ENCODE measurements around the gene RAD51B. TPM values are rescaled to one million over a fixed set of nuclear protein-coding genes. Genes with fewer than 3 reads are reported as not detected.
A peak's percentile ranks its signal among the peaks of the same experiment; 100 is the strongest.

The RAD51B gene
- total RNA-seq, 4 donors from 2014 or later = 6.2 to 39.9 (median 12.9) TPM

GRCh38 chr14:68710776-68711175, 891.2 kb downstream of the RAD51B start:
- H3K27ac ChIP-seq = peak overlapping the region in 3 of 4 donors; percentile 57 to 82 (median 82)

GRCh38 chr14:68711561-68712309, 892.2 kb downstream of the RAD51B start:
- no peaks in the 10 kb centered on the region for H3K27me3 ChIP-seq
- H3K4me1 ChIP-seq = peaks cover 4 to 45% (median 15%) of the 10 kb centered on the region in 3 donors
- H3K4me3 ChIP-seq = no peak overlapping the region
- no peak for TF ChIP-seq CTCF (IDR thresholded peaks at IDR 0.05)
- no peak for TF ChIP-seq POLR2A (IDR thresholded peaks at IDR 0.05)
- no peaks in the 10 kb centered on the region for H3K36me3 ChIP-seq
- intact Hi-C loops (cut with DNase I) = loop anchor here (10.0 kb wide), 1 partner anchor 63 kb away; no protein-coding TSS in a partner anchor
- no peaks in the 10 kb centered on the region for H3K9me3 ChIP-seq
- peak overlapping the region; percentile 57 to 82 (median 70) for H3K27ac ChIP-seq
- 64 to 69% methylated on average over 8 to 9 of the region's 9 CpGs for WGBS, 2 donors
- no peak for DNase-seq

More at GRCh38 chr14:68710776-68711175, 891.2 kb downstream of the RAD51B start:
- peaks cover 5 to 55% (median 24%) of the 10 kb centered on the region in 3 donors for H3K4me1 ChIP-seq
- WGBS, 2 donors = 90 to 94% methylated on average over 5 to 6 of the region's 6 CpGs
- no peaks in the 10 kb centered on the region for H3K36me3 ChIP-seq
- no peak overlapping the region for H3K4me3 ChIP-seq
- no peak for TF ChIP-seq POLR2A (IDR thresholded peaks at IDR 0.05)
- no peak for TF ChIP-seq CTCF (IDR thresholded peaks at IDR 0.05)
- H3K9me3 ChIP-seq = no peaks in the 10 kb centered on the region
- no peak for DNase-seq
- intact Hi-C loops (cut with DNase I) = loop anchor here (10.0 kb wide), 1 partner anchor 64 kb away; no protein-coding TSS in a partner anchor
- no peaks in the 10 kb centered on the region for H3K27me3 ChIP-seq

GRCh38 chr14:68712703-68713370, 893.3 kb downstream of the RAD51B start:
- H3K9me3 ChIP-seq = no peaks in the 10 kb centered on the region

DNA sequence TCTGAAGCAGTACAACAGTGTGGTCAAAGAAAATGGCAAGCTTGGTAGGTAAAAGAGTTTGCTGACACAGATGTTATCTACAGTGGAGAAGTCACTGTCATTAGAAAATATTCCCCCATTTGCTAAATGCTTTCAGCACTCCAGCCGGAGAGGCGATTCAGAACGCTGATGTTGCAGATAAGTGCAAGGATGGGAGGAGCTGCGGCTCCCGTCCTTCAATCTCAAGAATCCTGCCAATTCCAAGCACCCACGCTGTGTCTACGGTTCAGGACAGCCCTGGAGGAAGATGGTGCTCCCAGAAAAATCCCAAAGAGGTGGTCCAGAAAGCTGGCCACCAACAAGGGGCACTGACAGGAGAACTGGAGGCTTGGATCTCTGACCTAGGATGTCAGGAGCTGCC, 894.2 kb downstream of the RAD51B start:
- 73 to 88% methylated on average over 7 of the region's 7 CpGs for WGBS, 2 donors
- no peaks in the 10 kb centered on the region for H3K36me3 ChIP-seq
- no peak overlapping the region for H3K4me3 ChIP-seq
- intact Hi-C loops (cut with DNase I) = loop anchor here (10.0 kb wide), 1 partner anchor 61 kb away; no protein-coding TSS in a partner anchor
- DNase-seq = no peak
- H3K4me1 ChIP-seq = peaks cover 0 to 30% (median 10%) of the 10 kb centered on the region in 3 donors
- no peaks in the 10 kb centered on the region for H3K9me3 ChIP-seq
- H3K27ac ChIP-seq = no peak overlapping the region
- TF ChIP-seq POLR2A (IDR thresholded peaks at IDR 0.05) = no peak
- no peak for TF ChIP-seq CTCF (IDR thresholded peaks at IDR 0.05)
- H3K27me3 ChIP-seq = no peaks in the 10 kb centered on the region

More at GRCh38 chr14:68712703-68713370, 893.3 kb downstream of the RAD51B start:
- Histone ChIP-seq H3K27me3 (no peaks in the 10 kb centered on the region), H3K36me3 (no peaks in the 10 kb centered on the region), H3K4me3 (no peak overlapping the region), H3K27ac (peak overlapping the region in 3 of 4 donors; percentile 25 to 82 (median 82)), H3K4me1 (peaks cover 0 to 34% (median 10%) of the 10 kb centered on the region in 3 donors)
- intact Hi-C loops (cut with DNase I) = loop anchor here (10.0 kb wide), 1 partner anchor 62 kb away; no protein-coding TSS in a partner anchor
- DNase-seq = no peak
- 90 to 92% methylated on average over 14 to 15 of the region's 15 CpGs for WGBS, 2 donors
- TF ChIP-seq CTCF (IDR thresholded peaks at IDR 0.05) (no peak), POLR2A (IDR thresholded peaks at IDR 0.05) (no peak)
